NT2/D1 (cell line): Measurements from ENCODE around the gene AGBL4.

Experiments used
- DNase-seq: peaks from one replicate; pipeline ENCODE4 v3.0.0-alpha.2; 2011; ENCODE audit warnings: low read depth, low spot score
- H3K27me3 ChIP-seq: 2 replicates; pipeline ENCODE4 v1.6.0; 2011; ENCODE audit warnings: mild to moderate bottlenecking; ENCODE audit not compliant: insufficient read length, insufficient read depth
- H3K36me3 ChIP-seq: 2 replicates; pipeline ENCODE4 v1.6.1; 2011; ENCODE audit warnings: mild to moderate bottlenecking, low read length, mixed read lengths; ENCODE audit not compliant: insufficient read depth, insufficient read length
- H3K4me1 ChIP-seq: 2 replicates; pipeline ENCODE4 v1.5.1; 2011; ENCODE audit not compliant: insufficient read depth, insufficient read length
- H3K4me3 ChIP-seq: 2 replicates; pipeline ENCODE4 v1.5.1; 2011; ENCODE audit warnings: low read depth; ENCODE audit not compliant: insufficient read length
- H3K9ac ChIP-seq: 2 replicates; pipeline ENCODE4 v1.6.0; 2011; ENCODE audit warnings: low read depth; ENCODE audit not compliant: insufficient read length
- H3K9me3 ChIP-seq: 2 replicates; pipeline ENCODE4 v1.5.1; 2011; ENCODE audit warnings: mild to moderate bottlenecking, low read length; ENCODE audit not compliant: insufficient read depth
- SUZ12 ChIP-seq: IDR thresholded peaks from 2 replicates; pipeline ENCODE4 v1.6.1; 2011; ENCODE audit not compliant: insufficient read length, insufficient read depth; ENCODE audit errors: extremely low read depth
- YY1 ChIP-seq: IDR thresholded peaks from 2 replicates; pipeline ENCODE4 v1.6.1; 2011; ENCODE audit not compliant: insufficient read length, insufficient read depth
- ZNF274 ChIP-seq: IDR thresholded peaks from 2 replicates; pipeline ENCODE4 v1.6.1; 2011; ENCODE audit warnings: mild to moderate bottlenecking, low read depth, low read length

AGBL4 gene

DNA sequence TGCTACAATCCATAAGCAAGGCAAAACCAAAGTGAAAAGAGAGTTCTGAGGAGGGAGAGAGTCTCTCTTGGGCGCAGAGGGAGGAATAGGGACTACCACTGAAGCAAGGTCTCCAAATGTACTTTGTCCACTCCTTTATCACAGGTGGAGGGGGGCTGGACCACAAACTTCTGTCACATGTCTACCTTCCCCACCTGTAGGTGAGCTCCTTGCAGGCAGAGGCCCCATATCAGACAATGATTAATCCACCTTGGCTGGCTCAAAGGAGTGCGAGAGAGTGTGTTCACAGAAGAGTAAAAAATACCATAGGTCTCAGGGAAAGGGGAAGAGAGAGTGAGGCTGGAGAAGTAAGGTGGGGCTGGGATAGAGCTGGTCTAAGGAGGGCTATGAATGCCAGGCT lies 1251.5 kb downstream of the AGBL4 start:
- no peaks in the 10 kb centered on the region for H3K4me1 ChIP-seq
- TF ChIP-seq ZNF274: no peak
- no peak for TF ChIP-seq YY1
- TF ChIP-seq SUZ12: no peak
- no peak overlapping the region for H3K4me3 ChIP-seq
- H3K9me3 ChIP-seq: no peaks in the 10 kb centered on the region
- H3K9ac ChIP-seq: no peak overlapping the region
- peaks cover 15% of the 10 kb centered on the region for H3K27me3 ChIP-seq
- DNase-seq: no peak
- H3K36me3 ChIP-seq: no peaks in the 10 kb centered on the region

DNA sequence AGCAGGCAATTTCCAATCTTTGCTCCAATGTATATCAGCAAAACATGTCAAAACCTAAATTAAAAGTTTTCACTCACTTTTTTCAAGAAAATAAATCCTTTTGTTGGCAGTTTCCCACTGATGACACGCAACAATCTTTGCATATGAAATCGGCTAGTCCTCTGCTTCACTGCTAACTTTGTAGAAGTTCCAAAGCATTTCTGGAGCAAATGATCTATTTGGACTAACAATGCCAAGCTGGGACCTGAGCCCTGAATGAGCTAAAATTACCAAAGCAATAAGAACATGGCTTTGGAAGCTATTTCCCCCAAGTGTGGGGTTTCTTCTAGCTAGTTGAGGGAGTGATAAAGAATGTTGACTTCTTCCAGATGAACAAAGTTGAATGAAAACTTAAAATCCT lies 1252.2 kb downstream of the AGBL4 start:
- TF ChIP-seq SUZ12: no peak
- TF ChIP-seq YY1: no peak
- Histone ChIP-seq H3K4me1 (no peaks in the 10 kb centered on the region), H3K9me3 (no peaks in the 10 kb centered on the region), H3K27me3 (peaks cover 15% of the 10 kb centered on the region), H3K9ac (no peak overlapping the region), H3K4me3 (no peak overlapping the region), H3K36me3 (no peaks in the 10 kb centered on the region)
- no peak for DNase-seq

DNA sequence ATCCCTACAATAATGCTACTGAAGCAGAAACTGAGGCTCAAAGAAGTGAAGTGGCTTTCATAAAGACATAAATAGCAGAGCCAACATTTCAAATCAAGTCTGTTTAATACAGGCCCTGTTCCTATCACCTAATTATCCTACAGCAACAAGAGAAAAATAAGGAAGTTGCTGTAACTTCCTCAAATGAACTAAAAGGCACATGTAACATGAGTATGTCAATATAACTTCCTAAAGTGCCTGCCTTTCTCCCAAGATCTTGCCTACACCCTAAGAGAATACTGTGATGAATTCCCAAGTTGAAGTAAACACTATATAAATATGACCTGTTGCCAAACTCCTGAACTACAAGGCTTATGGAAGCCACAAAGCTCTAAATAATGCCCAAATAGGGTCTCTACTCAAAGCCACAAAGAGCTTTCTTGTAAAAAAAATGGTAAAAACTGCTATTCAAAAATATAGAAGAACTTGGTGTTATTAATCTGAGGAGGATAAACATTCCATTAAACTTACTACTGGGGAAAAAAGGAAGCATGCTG lies 1255.7 kb downstream of the AGBL4 start:
- Histone ChIP-seq H3K4me1 (no peaks in the 10 kb centered on the region), H3K9me3 (no peaks in the 10 kb centered on the region), H3K27me3 (no peaks in the 10 kb centered on the region), H3K4me3 (no peak overlapping the region), H3K36me3 (no peaks in the 10 kb centered on the region), H3K9ac (no peak overlapping the region)
- no peak for DNase-seq
- TF ChIP-seq ZNF274 (no peak), SUZ12 (no peak), YY1 (no peak)

DNA sequence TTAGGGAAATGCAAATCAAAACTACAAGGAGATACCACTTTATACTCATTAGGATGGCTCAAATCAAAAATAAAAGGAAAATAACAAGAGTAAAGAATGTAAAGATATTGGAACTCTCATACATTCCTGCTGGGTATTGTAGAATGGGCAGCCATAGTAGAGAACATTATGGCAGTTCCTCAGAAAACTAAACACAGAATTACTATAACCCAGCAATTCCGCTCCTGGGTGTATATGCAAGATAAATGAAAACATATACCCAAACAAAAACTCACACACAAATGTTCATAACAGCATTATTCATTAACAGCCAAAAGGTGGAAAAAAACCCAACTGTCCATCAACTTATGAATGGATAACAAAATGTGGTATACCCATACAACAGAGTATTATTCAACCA lies 1258.4 kb downstream of the AGBL4 start:
- Histone ChIP-seq H3K4me1 (peaks cover 7% of the 10 kb centered on the region), H3K36me3 (no peaks in the 10 kb centered on the region), H3K9me3 (no peaks in the 10 kb centered on the region), H3K4me3 (no peak overlapping the region), H3K9ac (no peak overlapping the region), H3K27me3 (no peaks in the 10 kb centered on the region)
- TF ChIP-seq YY1 (no peak), SUZ12 (no peak), ZNF274 (no peak)
- DNase-seq: no peak

DNA sequence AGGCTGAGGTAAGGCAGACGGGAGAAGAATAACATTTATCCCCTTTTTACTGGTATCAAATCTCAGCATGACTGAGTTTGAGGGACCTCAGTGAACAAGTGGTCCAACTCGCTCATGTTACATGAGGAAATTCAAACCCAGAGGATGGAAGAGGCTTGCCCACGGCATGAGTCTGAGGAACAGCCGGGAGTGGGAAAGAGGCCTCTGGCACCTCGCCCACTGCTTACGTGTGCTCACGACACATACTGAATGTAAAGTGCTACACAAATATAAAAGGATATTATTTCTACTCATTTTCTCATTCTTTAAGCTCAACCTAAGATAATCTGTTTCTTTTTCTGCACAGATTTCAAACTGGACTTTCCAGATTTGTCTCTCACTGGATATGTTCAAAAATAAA lies 1261.8 kb downstream of the AGBL4 start:
- peaks cover 12% of the 10 kb centered on the region for H3K36me3 ChIP-seq
- no peaks in the 10 kb centered on the region for H3K27me3 ChIP-seq
- H3K4me3 ChIP-seq: no peak overlapping the region
- peaks cover 7% of the 10 kb centered on the region for H3K4me1 ChIP-seq
- H3K9me3 ChIP-seq: no peaks in the 10 kb centered on the region
- H3K9ac ChIP-seq: no peak overlapping the region
- TF ChIP-seq YY1: no peak
- TF ChIP-seq SUZ12: no peak
- no peak for TF ChIP-seq ZNF274
- DNase-seq: no peak

DNA sequence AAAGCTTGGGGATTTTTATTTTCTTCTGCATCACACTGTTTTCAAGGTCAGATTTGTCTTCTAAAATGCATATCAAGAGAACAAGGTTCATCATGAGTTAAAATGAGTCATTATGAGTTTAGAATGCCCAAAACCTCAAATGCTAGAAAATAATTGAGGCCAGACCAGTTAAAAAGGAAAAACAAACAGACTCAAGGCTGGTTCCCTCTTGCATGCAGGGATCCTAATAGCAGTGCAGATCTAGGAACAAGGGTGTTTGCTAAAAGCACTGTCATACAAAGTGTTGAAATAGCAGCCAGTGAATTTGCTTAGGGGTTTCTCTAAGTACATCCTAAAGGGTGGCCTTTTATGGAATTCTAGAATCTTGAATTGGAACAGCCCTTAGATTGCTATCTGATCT lies 1262.3 kb downstream of the AGBL4 start:
- TF ChIP-seq ZNF274 (no peak), SUZ12 (no peak), YY1 (no peak)
- no peaks in the 10 kb centered on the region for H3K27me3 ChIP-seq
- no peak overlapping the region for H3K9ac ChIP-seq
- no peak overlapping the region for H3K4me3 ChIP-seq
- H3K9me3 ChIP-seq: no peaks in the 10 kb centered on the region
- peaks cover 12% of the 10 kb centered on the region for H3K36me3 ChIP-seq
- H3K4me1 ChIP-seq: peaks cover 7% of the 10 kb centered on the region
- DNase-seq: no peak

DNA sequence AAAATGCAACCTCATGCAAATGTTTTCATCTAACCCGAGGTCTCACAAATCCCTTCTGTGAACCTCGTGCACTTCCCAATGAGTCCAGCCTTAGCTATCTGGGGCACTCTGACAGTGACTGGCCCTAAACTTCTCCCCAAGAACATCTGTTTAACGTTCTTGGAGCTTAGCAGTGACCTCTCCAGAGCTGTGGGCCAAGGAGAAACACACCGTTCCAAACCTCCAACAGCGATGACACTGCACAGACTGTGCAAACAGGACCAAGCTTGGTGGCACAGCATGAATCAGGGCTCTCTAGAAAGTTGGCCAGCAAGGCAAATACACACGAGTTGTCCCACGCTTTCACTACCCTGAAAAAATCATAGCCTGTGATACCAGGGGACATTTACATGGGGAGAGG lies 1262.9 kb downstream of the AGBL4 start:
- no peak for DNase-seq
- Histone ChIP-seq H3K4me3 (no peak overlapping the region), H3K9me3 (no peaks in the 10 kb centered on the region), H3K27me3 (no peaks in the 10 kb centered on the region), H3K9ac (no peak overlapping the region), H3K4me1 (peaks cover 7% of the 10 kb centered on the region), H3K36me3 (peaks cover 12% of the 10 kb centered on the region)
- TF ChIP-seq SUZ12 (no peak), YY1 (no peak), ZNF274 (no peak)

DNA sequence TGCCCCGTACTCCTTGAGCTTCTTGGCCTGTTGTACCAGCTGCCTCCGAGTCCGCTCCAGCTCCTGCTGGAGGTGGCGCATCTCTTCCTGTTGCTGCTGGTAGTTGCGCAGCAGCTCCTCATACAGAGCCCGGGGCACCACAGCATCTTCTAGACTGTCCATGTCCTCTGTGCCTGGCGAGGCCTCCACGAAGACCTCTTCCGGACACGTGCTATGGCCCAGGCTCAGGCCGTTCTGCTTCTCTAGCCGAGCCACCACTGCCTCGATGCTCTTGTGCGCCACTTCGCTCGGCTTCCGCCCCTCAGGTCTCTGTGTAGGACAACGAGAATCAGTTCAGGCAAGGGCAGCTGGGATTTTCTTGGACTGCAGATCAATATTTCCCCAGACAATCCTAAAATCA lies 1264.8 kb downstream of the AGBL4 start:
- Histone ChIP-seq H3K4me3 (no peak overlapping the region), H3K9ac (no peak overlapping the region), H3K9me3 (no peaks in the 10 kb centered on the region), H3K4me1 (peaks cover 7% of the 10 kb centered on the region), H3K27me3 (no peaks in the 10 kb centered on the region), H3K36me3 (peaks cover 12% of the 10 kb centered on the region)
- TF ChIP-seq YY1: no peak
- no peak for TF ChIP-seq SUZ12
- TF ChIP-seq ZNF274: no peak
- no peak for DNase-seq
